Measurements from ENCODE around the gene OR1G1. TPM values are rescaled to one million over a fixed set of nuclear protein-coding genes. Genes with fewer than 3 reads are reported as not detected.
"Not testable (repeated sequence)": the region's sequence is repeated elsewhere in the genome, so short reads cannot be mapped to it uniquely, and the experiment has no call there.

Gene OR1G1
- not detected for polyA plus RNA-seq

DNA sequence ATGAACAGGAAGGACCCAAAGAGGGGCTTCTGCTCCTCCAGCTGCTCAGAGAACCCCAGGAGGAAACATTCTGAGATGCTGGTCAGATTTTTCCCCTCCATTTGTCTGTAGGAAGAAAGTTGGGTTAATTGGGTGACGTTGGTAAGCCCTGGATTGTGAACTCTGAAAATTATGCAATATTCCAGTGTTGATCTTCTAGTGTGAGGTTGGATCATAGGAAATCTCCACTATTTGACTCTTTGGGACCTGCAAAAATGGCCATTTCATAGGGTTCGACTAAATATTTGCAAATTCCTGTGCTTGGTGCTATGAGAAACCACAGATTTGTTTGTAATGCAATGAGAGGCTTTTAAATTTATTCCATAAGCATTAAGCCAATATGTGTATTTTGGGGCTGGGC, at the start of gene OR1G1:
Gene OR1G1 (minus strand): TSS at position 101 of the 400 bp plus-strand sequence. CDS start 0 bp downstream, at position 101.
- no peak within 1 kb of the TSS for H3K27ac Mint-ChIP-seq
- peaks cover 14% of the 10 kb centered on the region for H3K27me3 Mint-ChIP-seq
- H3K9me3 Mint-ChIP-seq, result peaks cover 0 to 3% (median 3%) of the 10 kb centered on the region in 3 donors
- H3K36me3 Mint-ChIP-seq, result peaks cover 2% of the 10 kb centered on the region
- H3K4me1 Mint-ChIP-seq, result peaks cover 3 to 5% (median 4%) of the 10 kb centered on the region in 3 donors
- peak within 1 kb of the TSS in 1 of 4 donors; percentile 10 for H3K4me3 Mint-ChIP-seq

DNA sequence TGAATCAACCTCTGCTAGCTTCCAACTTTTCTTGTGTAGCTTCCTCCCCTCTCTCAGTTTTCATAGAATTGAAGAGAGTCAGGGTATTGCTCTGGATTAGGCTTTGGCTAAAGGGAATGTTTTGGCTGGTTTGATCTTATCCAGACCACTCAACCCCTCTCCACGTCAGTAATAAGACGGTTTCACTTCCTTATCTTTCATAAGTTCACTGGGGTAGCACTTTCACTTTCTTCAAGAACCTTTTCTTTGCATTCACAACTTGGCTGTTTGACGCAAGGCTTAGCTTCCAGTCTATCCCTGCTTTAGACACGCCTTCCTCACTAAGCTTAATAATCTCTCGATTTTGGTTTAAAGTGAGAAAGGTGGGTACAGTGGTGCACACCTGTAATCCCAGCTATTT, 40.2 kb upstream of the OR1G1 start:
- Mint-ChIP-seq H3K27ac (peak overlapping the region; percentile 12 to 80 (median 65)), H3K27me3 (peaks cover 6% of the 10 kb centered on the region), H3K36me3 (peaks cover 2% of the 10 kb centered on the region), H3K9me3 (peaks cover 0 to 10% (median 6%) of the 10 kb centered on the region in 3 donors), H3K4me1 (peaks cover 8% of the 10 kb centered on the region in 3 donors), H3K4me3 (peak overlapping the region in 3 of 4 donors; percentile 44 to 71 (median 65))

DNA sequence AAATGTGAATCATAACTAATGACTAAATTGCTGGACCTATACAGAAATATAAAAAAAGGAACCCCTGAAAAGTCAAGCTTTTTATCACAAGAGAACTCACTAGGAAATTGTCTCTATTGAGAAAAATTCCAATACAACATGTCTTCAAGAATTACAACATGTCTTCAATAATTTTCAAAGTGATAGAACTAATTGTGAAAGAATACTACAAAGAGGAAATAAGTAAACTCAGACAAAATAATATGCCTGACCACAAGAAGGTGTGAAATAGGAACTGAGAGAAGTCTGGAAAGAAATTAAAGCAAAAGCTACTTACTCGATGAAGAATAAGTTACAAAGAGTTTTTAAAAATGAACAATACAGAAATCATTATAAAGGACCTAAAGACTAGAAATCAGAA, 29.9 kb upstream of the OR1G1 start:
- Mint-ChIP-seq H3K9me3 (peaks cover 0 to 13% (median 6%) of the 10 kb centered on the region in 3 donors), H3K27ac (peak overlapping the region in 1 of 3 donors; percentile 14), H3K36me3 (no peaks in the 10 kb centered on the region), H3K4me1 (peaks cover 9 to 20% (median 9%) of the 10 kb centered on the region in 3 donors), H3K4me3 (peak overlapping the region in 1 of 4 donors; percentile 78), H3K27me3 (peaks cover 11% of the 10 kb centered on the region)

DNA sequence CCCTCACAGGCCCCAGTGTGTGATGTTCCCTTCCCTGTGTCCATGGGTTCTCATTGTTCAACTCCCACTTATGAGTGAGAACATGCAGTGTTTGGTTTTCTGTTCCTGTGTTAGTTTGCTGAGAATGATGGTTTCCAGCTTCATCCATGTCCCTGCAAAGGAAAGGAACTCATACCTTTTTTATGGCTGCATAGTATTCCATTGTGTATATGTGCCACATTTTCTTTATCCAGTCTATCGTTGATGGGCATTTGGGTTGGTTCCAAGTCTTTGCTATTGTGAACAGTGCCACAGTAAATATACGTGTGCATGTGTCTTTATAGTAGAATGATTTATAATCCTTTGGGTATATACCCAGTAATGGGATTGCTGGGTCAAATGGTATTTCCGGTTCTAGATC, 10.1 kb upstream of the OR1G1 start:
- not testable (repeated sequence) for H3K4me3 Mint-ChIP-seq, H3K27ac Mint-ChIP-seq, H3K36me3 Mint-ChIP-seq, H3K27me3 Mint-ChIP-seq, H3K4me1 Mint-ChIP-seq
- H3K9me3 Mint-ChIP-seq, result peaks cover 0 to 14% (median 12%) of the 10 kb centered on the region in 3 donors

DNA sequence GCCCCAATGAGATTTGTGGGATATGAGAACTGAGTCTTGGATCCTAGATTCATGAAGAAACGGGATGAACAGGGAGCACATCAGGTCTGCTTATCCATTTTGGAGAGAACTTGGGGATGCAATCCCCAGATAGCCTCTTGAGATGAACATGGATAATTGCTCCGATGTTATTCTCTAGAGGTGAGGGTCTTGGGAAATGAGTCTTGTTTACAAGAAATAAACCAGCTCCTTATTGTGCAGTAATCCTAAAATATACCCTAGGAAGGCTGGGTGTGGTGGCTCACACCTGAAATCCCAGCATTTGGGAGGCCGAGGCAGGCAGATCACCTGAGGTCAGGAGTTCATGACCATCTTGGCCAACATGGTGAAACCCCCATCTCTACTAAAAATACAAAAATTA, 23.0 kb downstream of the OR1G1 start, which contains the start of gene OR1D2:
Gene OR1D2 (minus strand): TSS at position 101 of the 400 bp plus-strand sequence. CDS start 11,426 bp downstream, outside the sequence.
- peaks cover 3% of the 10 kb centered on the region for H3K27me3 Mint-ChIP-seq
- no peaks in the 10 kb centered on the region for H3K4me1 Mint-ChIP-seq
- no peak within 1 kb of the TSS for H3K27ac Mint-ChIP-seq
- H3K4me3 Mint-ChIP-seq, result no peak within 1 kb of the TSS
- H3K9me3 Mint-ChIP-seq, result peaks cover 9 to 33% (median 17%) of the 10 kb centered on the region in 3 donors
- peaks cover 6% of the 10 kb centered on the region for H3K36me3 Mint-ChIP-seq

Other genes starting within 250 kb of the OR1G1 start
- gene OR1D5, start 63.9 kb downstream of the OR1G1 start, polyA plus RNA-seq, result not detected
- gene OR1D2, start 23.1 kb downstream of the OR1G1 start, polyA plus RNA-seq, result not detected
- gene OR1A2, start 70.0 kb upstream of the OR1G1 start, polyA plus RNA-seq, result not detected
- not detected for gene OR1A1, start 80.1 kb upstream of the OR1G1 start, polyA plus RNA-seq
- 0.64 TPM for gene OR3A1, start 170.8 kb upstream of the OR1G1 start, polyA plus RNA-seq

Measured in IgD-negative memory B cell (primary cell).